GM12865 (cell line): ENCODE results near the gene DOCK6.
"Not testable (repeated sequence)": the region's sequence is repeated elsewhere in the genome, so short reads cannot be mapped to it uniquely, and the experiment has no call there.

Experiments used
- DNase-seq: peaks from one replicate; pipeline ENCODE4 v3.0.0; 2010; ENCODE audit warnings: low read depth
- H3K4me3 ChIP-seq: 2 replicates; pipeline ENCODE4 v1.5.1; 2011; ENCODE audit warnings: mild to moderate bottlenecking, low read depth, low read length, control low read depth
- TF ChIP-seq, protein P1 (sequence below): IDR thresholded peaks from 2 replicates; pipeline ENCODE4 v1.5.1; 2011; ENCODE audit warnings: low read length, control low read depth, low read depth, inconsistent platforms; ENCODE audit not compliant: insufficient read depth; ENCODE audit errors: missing control alignments

The DOCK6 gene

GRCh38 chr19:11166281-11167142 lies 95.8 kb downstream of the DOCK6 start:
- DNase-seq, result no peak
- H3K4me3 ChIP-seq, result no peak overlapping the region
- TF ChIP-seq, protein P1, sequence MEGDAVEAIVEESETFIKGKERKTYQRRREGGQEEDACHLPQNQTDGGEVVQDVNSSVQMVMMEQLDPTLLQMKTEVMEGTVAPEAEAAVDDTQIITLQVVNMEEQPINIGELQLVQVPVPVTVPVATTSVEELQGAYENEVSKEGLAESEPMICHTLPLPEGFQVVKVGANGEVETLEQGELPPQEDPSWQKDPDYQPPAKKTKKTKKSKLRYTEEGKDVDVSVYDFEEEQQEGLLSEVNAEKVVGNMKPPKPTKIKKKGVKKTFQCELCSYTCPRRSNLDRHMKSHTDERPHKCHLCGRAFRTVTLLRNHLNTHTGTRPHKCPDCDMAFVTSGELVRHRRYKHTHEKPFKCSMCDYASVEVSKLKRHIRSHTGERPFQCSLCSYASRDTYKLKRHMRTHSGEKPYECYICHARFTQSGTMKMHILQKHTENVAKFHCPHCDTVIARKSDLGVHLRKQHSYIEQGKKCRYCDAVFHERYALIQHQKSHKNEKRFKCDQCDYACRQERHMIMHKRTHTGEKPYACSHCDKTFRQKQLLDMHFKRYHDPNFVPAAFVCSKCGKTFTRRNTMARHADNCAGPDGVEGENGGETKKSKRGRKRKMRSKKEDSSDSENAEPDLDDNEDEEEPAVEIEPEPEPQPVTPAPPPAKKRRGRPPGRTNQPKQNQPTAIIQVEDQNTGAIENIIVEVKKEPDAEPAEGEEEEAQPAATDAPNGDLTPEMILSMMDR, result no peak

- TF ChIP-seq, protein P1, result no peak
- DNase-seq, result no peak
- H3K4me3 ChIP-seq, result no peak overlapping the region
Observed at GRCh38 chr19:11165486-11166030, 96.8 kb downstream of the DOCK6 start.

DNA sequence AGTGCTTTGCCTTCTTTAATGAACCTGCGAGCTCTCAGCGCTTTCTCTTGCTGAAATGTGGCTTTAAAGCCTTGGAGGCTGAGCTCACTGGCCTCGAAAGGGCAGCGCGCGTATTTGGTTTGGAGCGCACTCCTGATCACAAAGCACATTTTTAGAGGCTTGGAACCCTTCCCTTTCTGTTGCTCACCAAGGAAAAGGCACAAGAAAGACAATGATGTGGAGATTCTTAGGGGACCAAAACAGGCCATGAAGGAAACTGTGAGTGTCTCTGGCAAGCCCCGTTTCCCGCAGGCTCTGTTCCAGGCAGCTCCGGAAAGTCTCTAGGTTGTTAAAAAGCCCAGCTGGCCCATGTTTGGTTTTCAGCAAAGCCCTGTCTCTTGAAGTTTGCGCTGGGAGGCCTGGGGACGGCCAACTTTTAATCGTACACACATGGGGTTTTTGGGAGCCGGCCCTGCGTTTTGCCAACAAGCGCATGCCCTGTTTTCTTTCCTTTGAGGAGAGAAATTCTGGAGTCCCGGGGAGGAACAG lies 97.4 kb downstream of the DOCK6 start:
- TF ChIP-seq, protein P1, result no peak
- H3K4me3 ChIP-seq, result no peak overlapping the region
- no peak for DNase-seq

DNA sequence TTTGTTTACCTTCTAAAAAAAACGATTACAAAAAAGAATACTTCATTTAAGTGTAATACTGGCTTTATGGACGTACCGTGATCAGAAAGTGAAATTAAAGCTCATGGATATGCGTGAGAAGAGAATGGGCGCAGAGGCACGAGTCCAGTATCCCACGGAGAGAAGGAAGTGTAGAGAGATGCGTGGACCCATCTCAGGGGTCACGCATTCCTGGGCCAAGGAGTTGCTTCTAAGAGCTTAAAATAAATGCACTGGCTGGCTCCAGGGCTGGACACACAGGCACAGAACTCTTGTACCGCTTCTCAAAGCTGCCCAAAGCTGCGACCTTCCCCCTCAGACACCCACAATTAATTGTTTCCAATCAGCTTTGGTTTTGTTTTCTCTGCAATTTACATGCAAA lies 98.0 kb downstream of the DOCK6 start:
- no peak for DNase-seq
- H3K4me3 ChIP-seq, result no peak overlapping the region
- TF ChIP-seq, protein P1, result no peak

- H3K4me3 ChIP-seq, DNase-seq: not testable (repeated sequence)
Observed at GRCh38 chr19:11160440-11160768, 101.9 kb downstream of the DOCK6 start.

DNA sequence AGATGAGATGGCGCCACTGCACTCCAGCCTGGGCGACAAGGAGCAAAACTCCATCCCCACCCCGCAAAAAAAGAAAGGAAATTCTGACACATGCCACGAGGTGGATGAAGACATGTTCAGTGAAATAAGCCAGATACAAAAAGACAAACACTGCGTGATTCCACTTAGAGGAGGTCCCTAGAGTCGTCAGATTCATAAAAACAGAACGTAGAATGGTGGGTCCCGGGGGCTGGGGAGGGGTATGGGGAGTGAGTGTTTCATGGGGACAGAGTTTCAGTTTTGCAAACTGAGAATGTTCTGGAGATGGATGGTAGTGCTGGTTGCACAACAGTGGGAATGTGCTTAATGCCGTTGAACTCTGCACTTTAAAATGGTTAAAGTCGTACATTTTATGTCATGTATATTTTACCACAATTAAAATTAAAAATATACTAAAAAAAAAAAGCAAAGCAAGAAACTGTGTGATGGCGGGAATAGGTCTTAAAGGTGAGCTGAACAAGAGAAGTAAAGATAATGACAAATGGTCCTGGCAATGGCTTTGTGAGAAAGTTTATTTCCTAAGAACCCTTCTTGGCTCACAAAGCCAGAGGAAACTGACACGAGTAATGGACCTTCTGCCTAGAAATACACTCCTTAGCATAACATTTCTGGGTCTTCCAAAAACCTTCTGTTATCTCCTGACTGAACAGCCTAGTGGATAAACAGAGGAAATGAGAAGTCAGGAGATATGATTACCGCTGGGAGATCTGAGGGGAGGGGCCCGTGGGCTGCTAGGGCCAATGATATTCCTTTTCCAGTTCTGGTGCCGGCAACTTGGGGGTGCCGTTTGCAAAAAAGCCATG lies 102.5 kb downstream of the DOCK6 start:
- no peak overlapping the region for H3K4me3 ChIP-seq
- DNase-seq, result no peak
- TF ChIP-seq, protein P1, result no peak

DNA sequence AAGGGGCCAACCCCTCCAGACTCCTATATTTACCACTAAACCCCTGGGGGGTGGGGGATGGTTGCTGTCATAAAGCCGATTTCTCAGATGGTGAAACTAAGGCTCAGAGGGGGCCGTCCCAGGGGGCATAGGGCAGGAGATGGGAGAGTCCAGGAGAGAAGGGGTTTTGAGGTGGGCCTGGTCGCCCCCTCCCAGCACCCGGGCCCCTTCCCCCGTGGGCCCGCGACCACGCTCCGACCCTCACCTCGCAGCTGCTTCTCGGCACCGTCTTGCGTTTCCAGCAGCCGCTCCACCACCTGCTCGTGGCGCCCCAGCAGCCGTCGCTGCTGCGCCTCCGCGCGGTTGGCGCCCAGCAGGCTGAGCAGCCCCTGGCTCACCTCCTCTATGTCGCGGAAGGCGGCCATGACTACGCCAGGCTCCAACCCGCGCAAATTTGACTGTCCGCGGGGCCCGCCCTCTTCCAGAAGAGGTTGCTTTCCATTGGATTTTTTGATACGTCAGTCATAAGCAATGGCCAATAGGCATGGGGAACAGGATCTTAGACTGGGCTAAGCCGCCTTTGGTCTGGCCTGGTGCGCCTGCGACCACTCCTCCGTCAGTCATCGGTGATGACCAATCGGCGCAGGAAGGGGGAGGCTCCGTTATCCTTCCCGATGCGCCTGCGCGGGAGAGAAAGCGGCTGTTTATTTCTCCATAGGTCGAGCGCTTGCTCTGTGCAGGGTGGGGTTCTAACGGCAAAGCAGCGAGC lies 106.8 kb downstream of the DOCK6 start, which contains the start of gene SPC24:
Gene SPC24, minus strand, starts transcription at position 410 of the 748 bp plus-strand sequence. Its CDS starts 6 bp downstream, at position 404.
- peak; percentile 99 for DNase-seq
- peak within 1 kb of the TSS; percentile 100 for H3K4me3 ChIP-seq
- TF ChIP-seq, protein P1, result peak; percentile 2
